AML-193 (cell line): ENCODE results near the gene NFATC3.

Experiments used
- DNase-seq, 2 experiments: peaks; one replicate each; lab custom pipeline; 2025; lab: John Stamatoyannopoulos, UW

The NFATC3 gene

GRCh38 chr16:68073902-68074760 is 11.0 kb upstream of the NFATC3 start:
- no peak for DNase-seq

- DNase-seq, result peak; percentile 74 to 86
Measured at GRCh38 chr16:68074850-68075555, 10.2 kb upstream of the NFATC3 start.

- no peak for DNase-seq
Measured at GRCh38 chr16:68075980-68076379, 9.2 kb upstream of the NFATC3 start.

- DNase-seq, result no peak
Measured at GRCh38 chr16:68076560-68076959, 8.6 kb upstream of the NFATC3 start.

- no peak for DNase-seq
Measured at GRCh38 chr16:68077866-68078700, 7.1 kb upstream of the NFATC3 start.

GRCh38 chr16:68078701-68079375 is 6.3 kb upstream of the NFATC3 start:
- DNase-seq, result no peak

- no peak for DNase-seq
Measured at GRCh38 chr16:68079376-68079625, 5.9 kb upstream of the NFATC3 start.

- DNase-seq, result peak; percentile 91 to 95
Measured at GRCh38 chr16:68079626-68080344, 5.4 kb upstream of the NFATC3 start.

GRCh38 chr16:68081861-68082628 is 3.1 kb upstream of the NFATC3 start:
- DNase-seq, result no peak

GRCh38 chr16:68082629-68083238 is 2.4 kb upstream of the NFATC3 start:
- no peak for DNase-seq

GRCh38 chr16:68083239-68083781 is 1.9 kb upstream of the NFATC3 start:
- DNase-seq, result no peak

- DNase-seq, result no peak
Measured at GRCh38 chr16:68083861-68084503, 1.2 kb upstream of the NFATC3 start.

- DNase-seq, result peak; percentile 72 to 73
Measured at GRCh38 chr16:68084504-68085258, 489 bp upstream of the NFATC3 start.

GRCh38 chr16:68086336-68086841 is 1.2 kb downstream of the NFATC3 start:
- DNase-seq, result peak; percentile 16 to 29

GRCh38 chr16:68086860-68087268 is 1.7 kb downstream of the NFATC3 start:
- DNase-seq, result no peak

- no peak for DNase-seq
Measured at GRCh38 chr16:68087688-68088087, 2.5 kb downstream of the NFATC3 start.

- DNase-seq, result no peak
Measured at GRCh38 chr16:68088130-68088972, 3.2 kb downstream of the NFATC3 start.
